ENCODE data around the gene FGFBP1. TPM values are rescaled to one million over a fixed set of nuclear protein-coding genes. Genes with fewer than 3 reads are reported as not detected.
A peak's percentile ranks its signal among the peaks of the same experiment; 100 is the strongest.
"Not testable (repeated sequence)": the region's sequence is repeated elsewhere in the genome, so short reads cannot be mapped to it uniquely, and the experiment has no call there.

The FGFBP1 gene
- total RNA-seq, 2 donors from 2014 or later, result not detected

DNA sequence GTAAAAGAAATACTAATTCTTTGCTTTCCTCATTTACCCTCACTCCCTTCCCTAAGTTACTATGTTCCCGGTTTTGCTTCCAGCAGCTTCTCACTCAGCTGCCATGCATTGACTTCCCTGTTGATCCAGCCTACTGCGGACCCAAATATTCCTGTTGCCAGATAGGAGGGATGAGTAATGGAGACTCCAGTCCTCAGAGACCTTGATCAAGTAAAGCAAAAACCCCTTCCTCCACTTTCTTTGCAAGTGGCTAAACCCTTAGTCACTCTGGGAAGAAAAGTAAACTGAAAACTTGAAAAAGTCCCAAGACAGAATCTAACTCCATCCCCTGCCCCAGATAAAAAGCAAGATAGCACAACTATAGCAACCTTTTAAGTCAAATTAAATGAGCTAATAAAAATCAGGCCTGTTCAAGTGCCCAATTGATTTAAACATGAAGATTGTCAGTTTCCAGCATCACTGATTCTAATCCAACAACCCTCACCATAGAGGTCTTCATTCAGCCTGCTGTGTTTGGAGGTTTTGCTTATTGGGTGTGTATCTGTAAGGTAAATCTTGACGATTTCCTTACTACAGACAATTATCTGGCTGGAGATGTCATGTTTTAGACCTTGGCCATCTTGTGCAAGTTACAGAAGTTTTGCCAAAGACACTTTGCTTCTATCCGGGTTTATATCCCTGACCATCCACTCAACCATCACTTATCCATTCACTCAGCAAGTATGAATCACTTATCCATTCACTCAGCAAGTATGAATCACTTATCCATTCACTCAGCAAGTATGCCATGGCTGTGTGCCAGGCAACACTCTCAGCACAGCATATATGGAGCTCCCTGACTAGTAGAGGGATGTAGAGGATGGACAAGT, 17.6 kb downstream of the FGFBP1 start:
- ATAC-seq (ENCODE audit: insufficient number of reproducible peaks, low FRiP score, low read depth) (no peak), DNase-seq (ENCODE audit: low spot score) (peak; percentile 83)
- Histone ChIP-seq H3K4me3 (no peak overlapping the region), H3K36me3 (no peaks in the 10 kb centered on the region), H3K9me3 (no peaks in the 10 kb centered on the region), H3K27me3 (replicated peaks; ENCODE audit: insufficient read depth) (no peaks in the 10 kb centered on the region), H3K4me1 (ENCODE audit: control insufficient read depth in 1 of 2, low read depth in 2 of 2) (peaks cover 0 to 9% of the 10 kb centered on the region in 2 donors), H3K27ac (peak overlapping the region; percentile 4 to 20)
- TF ChIP-seq, protein P1, sequence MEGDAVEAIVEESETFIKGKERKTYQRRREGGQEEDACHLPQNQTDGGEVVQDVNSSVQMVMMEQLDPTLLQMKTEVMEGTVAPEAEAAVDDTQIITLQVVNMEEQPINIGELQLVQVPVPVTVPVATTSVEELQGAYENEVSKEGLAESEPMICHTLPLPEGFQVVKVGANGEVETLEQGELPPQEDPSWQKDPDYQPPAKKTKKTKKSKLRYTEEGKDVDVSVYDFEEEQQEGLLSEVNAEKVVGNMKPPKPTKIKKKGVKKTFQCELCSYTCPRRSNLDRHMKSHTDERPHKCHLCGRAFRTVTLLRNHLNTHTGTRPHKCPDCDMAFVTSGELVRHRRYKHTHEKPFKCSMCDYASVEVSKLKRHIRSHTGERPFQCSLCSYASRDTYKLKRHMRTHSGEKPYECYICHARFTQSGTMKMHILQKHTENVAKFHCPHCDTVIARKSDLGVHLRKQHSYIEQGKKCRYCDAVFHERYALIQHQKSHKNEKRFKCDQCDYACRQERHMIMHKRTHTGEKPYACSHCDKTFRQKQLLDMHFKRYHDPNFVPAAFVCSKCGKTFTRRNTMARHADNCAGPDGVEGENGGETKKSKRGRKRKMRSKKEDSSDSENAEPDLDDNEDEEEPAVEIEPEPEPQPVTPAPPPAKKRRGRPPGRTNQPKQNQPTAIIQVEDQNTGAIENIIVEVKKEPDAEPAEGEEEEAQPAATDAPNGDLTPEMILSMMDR (IDR thresholded peaks at IDR 0.05), result no peak

DNA sequence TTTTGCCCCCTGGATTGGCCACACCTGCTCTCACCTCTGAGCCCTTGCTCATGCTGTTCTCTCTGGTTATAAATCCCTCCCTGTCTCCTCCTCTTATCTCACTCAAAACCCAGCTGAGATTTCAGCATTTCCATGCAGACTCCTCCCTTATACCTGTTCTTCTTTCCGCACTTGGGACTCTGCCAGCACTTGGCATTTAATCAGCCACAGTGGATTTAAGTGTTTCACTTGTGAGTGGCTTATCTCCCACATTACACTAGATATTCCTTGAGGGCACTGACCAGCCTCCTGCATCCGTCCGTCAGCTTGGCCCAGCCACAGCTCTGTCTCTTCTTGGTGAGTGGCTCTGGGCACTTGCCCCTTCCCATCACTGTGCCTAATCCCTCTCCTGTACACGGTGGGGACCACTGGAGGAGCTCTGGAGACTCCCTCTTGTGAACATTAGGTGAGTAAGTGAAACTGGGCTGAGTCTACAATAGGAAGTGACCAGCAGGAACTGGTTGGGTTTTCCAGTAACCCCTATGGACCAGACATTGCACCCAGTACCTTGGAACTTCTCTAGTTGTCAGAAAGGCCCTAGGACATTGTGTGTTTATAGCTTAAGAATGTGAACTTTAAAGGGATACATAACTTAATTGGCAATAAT, 19.9 kb downstream of the FGFBP1 start:
- H3K4me1 ChIP-seq (ENCODE audit: control insufficient read depth in 1 of 2, low read depth in 2 of 2), result peaks cover 0 to 9% of the 10 kb centered on the region in 2 donors
- H3K9me3 ChIP-seq, result no peaks in the 10 kb centered on the region
- no peak for DNase-seq (ENCODE audit: low spot score)
- no peak overlapping the region for H3K27ac ChIP-seq
- no peaks in the 10 kb centered on the region for H3K36me3 ChIP-seq
- no peak overlapping the region for H3K4me3 ChIP-seq
- no peaks in the 10 kb centered on the region for H3K27me3 ChIP-seq (replicated peaks; ENCODE audit: insufficient read depth)
- TF ChIP-seq, protein P1 (IDR thresholded peaks at IDR 0.05), result no peak
- no peak for ATAC-seq (ENCODE audit: insufficient number of reproducible peaks, low FRiP score, low read depth)

DNA sequence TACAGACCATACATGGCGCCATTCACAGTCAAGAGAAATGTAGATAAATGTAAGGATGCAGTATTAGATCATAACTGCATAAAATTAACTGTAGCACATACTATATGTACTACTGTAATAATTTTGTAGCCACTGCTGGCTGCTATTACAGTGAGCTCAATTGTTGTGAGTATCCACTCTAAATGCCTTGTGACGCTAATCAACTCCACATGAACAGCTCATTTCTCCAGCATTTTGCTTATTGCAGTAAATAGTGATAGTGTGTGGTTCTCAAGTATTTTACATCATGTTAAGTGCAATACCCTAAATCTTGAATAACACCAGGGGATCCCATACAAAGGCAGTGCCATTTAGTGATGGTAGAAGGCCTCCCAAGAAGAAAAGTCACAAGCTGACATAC, 21.2 kb downstream of the FGFBP1 start:
- no peak for DNase-seq (ENCODE audit: low spot score)
- TF ChIP-seq, protein P1 (IDR thresholded peaks at IDR 0.05), result no peak
- no peak for ATAC-seq (ENCODE audit: insufficient number of reproducible peaks, low FRiP score, low read depth)
- Histone ChIP-seq H3K36me3 (no peaks in the 10 kb centered on the region), H3K27ac (no peak overlapping the region), H3K4me3 (no peak overlapping the region), H3K4me1 (ENCODE audit: control insufficient read depth in 1 of 2, low read depth in 2 of 2) (peaks cover 0 to 9% of the 10 kb centered on the region in 2 donors), H3K27me3 (replicated peaks; ENCODE audit: insufficient read depth) (no peaks in the 10 kb centered on the region), H3K9me3 (no peaks in the 10 kb centered on the region)

- not testable (repeated sequence) for ATAC-seq (ENCODE audit: insufficient number of reproducible peaks, low FRiP score, low read depth); H3K9me3 ChIP-seq; H3K36me3 ChIP-seq; H3K27me3 ChIP-seq (replicated peaks; ENCODE audit: insufficient read depth); H3K4me1 ChIP-seq (ENCODE audit: control insufficient read depth in 1 of 2, low read depth in 2 of 2); H3K27ac ChIP-seq; H3K4me3 ChIP-seq; DNase-seq (ENCODE audit: low spot score)
Measured at GRCh38 chr4:15916358-15916757, 22.2 kb downstream of the FGFBP1 start.

GRCh38 chr4:15914736-15915135, 23.8 kb downstream of the FGFBP1 start:
- Histone ChIP-seq H3K9me3 (no peaks in the 10 kb centered on the region), H3K27me3 (replicated peaks; ENCODE audit: insufficient read depth) (no peaks in the 10 kb centered on the region), H3K4me3 (no peak overlapping the region), H3K4me1 (ENCODE audit: control insufficient read depth in 1 of 2, low read depth in 2 of 2) (no peaks in the 10 kb centered on the region), H3K36me3 (no peaks in the 10 kb centered on the region), H3K27ac (no peak overlapping the region)
- ATAC-seq (ENCODE audit: insufficient number of reproducible peaks, low FRiP score, low read depth) (no peak), DNase-seq (ENCODE audit: low spot score) (no peak)
- TF ChIP-seq, protein P1 (IDR thresholded peaks at IDR 0.05), result no peak

Measured in thoracic aorta (tissue), 2 donors.